ENCODE data around the gene RMDN2. TPM values are rescaled to one million over a fixed set of nuclear protein-coding genes. Genes with fewer than 3 reads are reported as not detected.

RMDN2 gene
- total and polyA plus RNA-seq, 2 experiments from 2014 or later: 3.4 to 3.6 TPM

DNA sequence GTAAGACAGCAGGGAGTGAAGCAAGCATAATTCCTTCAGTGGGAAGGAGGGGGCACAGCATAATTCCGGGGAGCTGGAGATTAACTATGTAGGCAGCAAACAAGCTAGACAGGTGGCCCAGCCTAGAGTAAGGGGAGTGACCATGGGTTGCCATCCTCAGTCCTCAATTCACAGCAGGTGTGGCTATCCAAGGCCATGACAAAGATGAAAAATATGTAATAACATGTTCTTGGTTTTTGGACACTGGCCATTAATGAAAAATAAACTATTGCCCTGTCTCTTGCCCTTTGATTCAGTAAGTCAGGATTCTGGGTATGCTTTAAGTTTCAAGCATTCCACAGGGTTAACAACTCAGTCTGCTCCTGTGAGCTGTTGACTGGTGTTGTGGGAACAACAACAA lies 85.9 kb downstream of the RMDN2 start:
- no peaks in the 10 kb centered on the region for H3F3A ChIP-seq (replicated peaks; ENCODE audit: low read depth)
- H3K27me3 ChIP-seq (ENCODE audit: insufficient read depth): no peaks in the 10 kb centered on the region
- Mint-ChIP-seq H3K36me3 (ENCODE audit: low read depth) (peaks cover 33% of the 10 kb centered on the region), H3K4me3 (no peak overlapping the region), H3K4me1 (no peaks in the 10 kb centered on the region), H3K27ac (no peak overlapping the region), H3K9me3 (peaks cover 27% of the 10 kb centered on the region), H3K27me3 (ENCODE audit: insufficient read depth, low read depth, poor library complexity) (no peaks in the 10 kb centered on the region)
- no peaks in the 10 kb centered on the region for H4K20me1 ChIP-seq (replicated peaks; ENCODE audit: insufficient read depth)
- TF ChIP-seq, protein P1, sequence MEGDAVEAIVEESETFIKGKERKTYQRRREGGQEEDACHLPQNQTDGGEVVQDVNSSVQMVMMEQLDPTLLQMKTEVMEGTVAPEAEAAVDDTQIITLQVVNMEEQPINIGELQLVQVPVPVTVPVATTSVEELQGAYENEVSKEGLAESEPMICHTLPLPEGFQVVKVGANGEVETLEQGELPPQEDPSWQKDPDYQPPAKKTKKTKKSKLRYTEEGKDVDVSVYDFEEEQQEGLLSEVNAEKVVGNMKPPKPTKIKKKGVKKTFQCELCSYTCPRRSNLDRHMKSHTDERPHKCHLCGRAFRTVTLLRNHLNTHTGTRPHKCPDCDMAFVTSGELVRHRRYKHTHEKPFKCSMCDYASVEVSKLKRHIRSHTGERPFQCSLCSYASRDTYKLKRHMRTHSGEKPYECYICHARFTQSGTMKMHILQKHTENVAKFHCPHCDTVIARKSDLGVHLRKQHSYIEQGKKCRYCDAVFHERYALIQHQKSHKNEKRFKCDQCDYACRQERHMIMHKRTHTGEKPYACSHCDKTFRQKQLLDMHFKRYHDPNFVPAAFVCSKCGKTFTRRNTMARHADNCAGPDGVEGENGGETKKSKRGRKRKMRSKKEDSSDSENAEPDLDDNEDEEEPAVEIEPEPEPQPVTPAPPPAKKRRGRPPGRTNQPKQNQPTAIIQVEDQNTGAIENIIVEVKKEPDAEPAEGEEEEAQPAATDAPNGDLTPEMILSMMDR (conservative IDR thresholded peaks at IDR 0.05; ENCODE audit: low read depth in 2 of 2): no peak
- TF ChIP-seq EZH2phosphoT487 (IDR thresholded peaks at IDR 0.05; ENCODE audit: unreplicated experiment) (no peak), ZNF331 (CRISPR knock-in tag; IDR thresholded peaks at IDR 0.05; ENCODE audit: low read depth) (no peak), POLR2AphosphoS5 (IDR thresholded peaks at IDR 0.05; ENCODE audit: low read depth) (no peak), ZNF114 (CRISPR knock-in tag; IDR thresholded peaks at IDR 0.05) (no peak), CREB1 (CRISPR knock-in tag; IDR thresholded peaks at IDR 0.05; ENCODE audit: low read depth) (no peak)
- TF ChIP-seq, protein P2, sequence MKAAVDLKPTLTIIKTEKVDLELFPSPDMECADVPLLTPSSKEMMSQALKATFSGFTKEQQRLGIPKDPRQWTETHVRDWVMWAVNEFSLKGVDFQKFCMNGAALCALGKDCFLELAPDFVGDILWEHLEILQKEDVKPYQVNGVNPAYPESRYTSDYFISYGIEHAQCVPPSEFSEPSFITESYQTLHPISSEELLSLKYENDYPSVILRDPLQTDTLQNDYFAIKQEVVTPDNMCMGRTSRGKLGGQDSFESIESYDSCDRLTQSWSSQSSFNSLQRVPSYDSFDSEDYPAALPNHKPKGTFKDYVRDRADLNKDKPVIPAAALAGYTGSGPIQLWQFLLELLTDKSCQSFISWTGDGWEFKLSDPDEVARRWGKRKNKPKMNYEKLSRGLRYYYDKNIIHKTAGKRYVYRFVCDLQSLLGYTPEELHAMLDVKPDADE (IDR thresholded peaks at IDR 0.05): no peak
- TF ChIP-seq, protein P3, sequence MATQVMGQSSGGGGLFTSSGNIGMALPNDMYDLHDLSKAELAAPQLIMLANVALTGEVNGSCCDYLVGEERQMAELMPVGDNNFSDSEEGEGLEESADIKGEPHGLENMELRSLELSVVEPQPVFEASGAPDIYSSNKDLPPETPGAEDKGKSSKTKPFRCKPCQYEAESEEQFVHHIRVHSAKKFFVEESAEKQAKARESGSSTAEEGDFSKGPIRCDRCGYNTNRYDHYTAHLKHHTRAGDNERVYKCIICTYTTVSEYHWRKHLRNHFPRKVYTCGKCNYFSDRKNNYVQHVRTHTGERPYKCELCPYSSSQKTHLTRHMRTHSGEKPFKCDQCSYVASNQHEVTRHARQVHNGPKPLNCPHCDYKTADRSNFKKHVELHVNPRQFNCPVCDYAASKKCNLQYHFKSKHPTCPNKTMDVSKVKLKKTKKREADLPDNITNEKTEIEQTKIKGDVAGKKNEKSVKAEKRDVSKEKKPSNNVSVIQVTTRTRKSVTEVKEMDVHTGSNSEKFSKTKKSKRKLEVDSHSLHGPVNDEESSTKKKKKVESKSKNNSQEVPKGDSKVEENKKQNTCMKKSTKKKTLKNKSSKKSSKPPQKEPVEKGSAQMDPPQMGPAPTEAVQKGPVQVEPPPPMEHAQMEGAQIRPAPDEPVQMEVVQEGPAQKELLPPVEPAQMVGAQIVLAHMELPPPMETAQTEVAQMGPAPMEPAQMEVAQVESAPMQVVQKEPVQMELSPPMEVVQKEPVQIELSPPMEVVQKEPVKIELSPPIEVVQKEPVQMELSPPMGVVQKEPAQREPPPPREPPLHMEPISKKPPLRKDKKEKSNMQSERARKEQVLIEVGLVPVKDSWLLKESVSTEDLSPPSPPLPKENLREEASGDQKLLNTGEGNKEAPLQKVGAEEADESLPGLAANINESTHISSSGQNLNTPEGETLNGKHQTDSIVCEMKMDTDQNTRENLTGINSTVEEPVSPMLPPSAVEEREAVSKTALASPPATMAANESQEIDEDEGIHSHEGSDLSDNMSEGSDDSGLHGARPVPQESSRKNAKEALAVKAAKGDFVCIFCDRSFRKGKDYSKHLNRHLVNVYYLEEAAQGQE (IDR thresholded peaks at IDR 0.05; ENCODE audit: unreplicated experiment): no peak
- H3K4me3 ChIP-seq: no peak overlapping the region
- no peak for ATAC-seq
- H3K9me2 ChIP-seq (ENCODE audit: insufficient read depth): no peaks in the 10 kb centered on the region
- H3K36me3 ChIP-seq (ENCODE audit: insufficient read depth): peaks cover 3% of the 10 kb centered on the region; the same call in 1 of the 2 replicates
- H3K4me1 ChIP-seq (ENCODE audit: insufficient read depth): no peaks in the 10 kb centered on the region
- H2AFZ ChIP-seq: no peak overlapping the region
- H3K27ac ChIP-seq (ENCODE audit: low read depth): no peak overlapping the region
- no peaks in the 10 kb centered on the region for H3K79me2 ChIP-seq (replicated peaks; ENCODE audit: insufficient read depth)
- DNase-seq (ENCODE audit: low spot score): no peak
- no peak overlapping the region for H3K4me2 ChIP-seq

DNA sequence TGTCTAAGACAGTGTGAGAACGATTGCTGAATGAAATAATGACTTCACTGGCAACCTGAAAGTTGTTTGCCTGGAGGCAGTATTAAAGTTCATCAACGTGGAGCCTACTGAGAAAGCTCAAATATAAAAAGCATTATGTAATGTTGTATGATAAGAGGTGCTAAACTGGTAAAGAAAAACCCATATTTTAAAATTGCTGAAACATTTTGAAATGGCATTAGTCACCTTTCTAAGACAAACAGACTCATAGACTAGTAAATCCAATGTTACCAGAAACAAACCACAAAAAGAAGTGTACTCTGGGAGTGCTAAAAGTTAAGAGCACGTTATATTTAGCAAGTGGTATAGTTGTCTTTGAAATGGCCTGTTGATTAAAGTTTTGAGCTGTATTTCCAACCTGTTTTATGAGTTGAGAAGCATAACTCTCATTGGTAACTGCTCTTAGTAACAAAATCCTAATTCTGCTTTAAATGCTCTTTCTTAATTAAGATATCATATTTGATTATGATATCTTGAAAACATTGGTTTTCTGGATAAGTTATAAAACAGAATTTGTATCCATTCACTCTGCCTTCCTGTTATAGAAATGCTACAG lies 88.2 kb downstream of the RMDN2 start:
- H3K4me2 ChIP-seq: no peak overlapping the region
- Mint-ChIP-seq H3K36me3 (ENCODE audit: low read depth) (peaks cover 28% of the 10 kb centered on the region), H3K4me3 (no peak overlapping the region), H3K27me3 (ENCODE audit: insufficient read depth, low read depth, poor library complexity) (no peaks in the 10 kb centered on the region), H3K27ac (no peak overlapping the region), H3K4me1 (peaks cover 6% of the 10 kb centered on the region), H3K9me3 (peaks cover 25% of the 10 kb centered on the region)
- no peak overlapping the region for H3K4me3 ChIP-seq
- no peaks in the 10 kb centered on the region for H3K27me3 ChIP-seq (ENCODE audit: insufficient read depth)
- no peaks in the 10 kb centered on the region for H3K9me2 ChIP-seq (ENCODE audit: insufficient read depth)
- no peaks in the 10 kb centered on the region for H3K79me2 ChIP-seq (replicated peaks; ENCODE audit: insufficient read depth)
- DNase-seq (ENCODE audit: low spot score): no peak
- ATAC-seq: no peak
- H3F3A ChIP-seq (replicated peaks; ENCODE audit: low read depth): no peaks in the 10 kb centered on the region
- H3K27ac ChIP-seq (ENCODE audit: low read depth): no peak overlapping the region
- no peaks in the 10 kb centered on the region for H4K20me1 ChIP-seq (replicated peaks; ENCODE audit: insufficient read depth)
- H3K36me3 ChIP-seq (ENCODE audit: insufficient read depth): peaks cover 3% of the 10 kb centered on the region; the same call in 1 of the 2 replicates
- peaks cover 4% of the 10 kb centered on the region; the same call in 1 of the 2 replicates for H3K4me1 ChIP-seq (ENCODE audit: insufficient read depth)
- H2AFZ ChIP-seq: no peak overlapping the region
- TF ChIP-seq, protein P1 (conservative IDR thresholded peaks at IDR 0.05; ENCODE audit: low read depth in 2 of 2): no peak

Data from GM23338 (cell line).